DOHH2 (cell line): ENCODE results near the gene EPG5.

ENCODE experiments used
- H3F3A ChIP-seq: fragments of 200-600 bp; sonication (generic), shearing (Covaris generic); 2 replicates; pipeline ENCODE4 v1.6.0; 2016; ENCODE audit warnings: antibody characterized with exemption, mild to moderate bottlenecking; ENCODE audit not compliant: control insufficient read depth, insufficient read depth
- H3K27ac ChIP-seq: fragments of 200-600 bp; sonication (generic); 2 replicates; pipeline ENCODE4 v1.5.1; 2014; ENCODE audit warnings: low read depth, mild to moderate bottlenecking, low read length, moderate library complexity
- H3K27me3 ChIP-seq: fragments of 200-600 bp; sonication (generic); 2 replicates; pipeline ENCODE4 v1.6.1; 2014; ENCODE audit warnings: mild to moderate bottlenecking, low read length, mixed read lengths; ENCODE audit not compliant: control insufficient read depth
- H3K36me3 ChIP-seq: fragments of 200-600 bp; sonication (generic); 2 replicates; pipeline ENCODE4 v1.6.1; 2014; ENCODE audit warnings: mild to moderate bottlenecking, low read length, moderate library complexity, mixed read lengths; ENCODE audit not compliant: control insufficient read depth
- H3K4me1 ChIP-seq: fragments of 200-600 bp; sonication (generic); 2 replicates; pipeline ENCODE4 v1.6.1; 2014; ENCODE audit warnings: mild to moderate bottlenecking, low read length, mixed read lengths; ENCODE audit not compliant: control insufficient read depth
- H3K4me2 ChIP-seq: fragments of 200-600 bp; sonication (generic); 2 replicates; pipeline ENCODE4 v1.6.0; 2014; ENCODE audit warnings: mild to moderate bottlenecking, low read length, moderate library complexity
- H3K4me3 ChIP-seq: fragments of 200-600 bp; sonication (generic); 2 replicates; pipeline ENCODE4 v1.5.1; 2014; ENCODE audit warnings: mild to moderate bottlenecking, low read length, mixed read lengths
- H3K79me2 ChIP-seq: fragments of 200-600 bp; sonication (generic); 2 replicates; pipeline ENCODE4 v1.6.1; 2014; ENCODE audit warnings: mild to moderate bottlenecking, low read length, mixed read lengths; ENCODE audit not compliant: control insufficient read depth
- H3K9me2 ChIP-seq: fragments of 200-600 bp; sonication (generic); replicated peaks from 2 replicates; pipeline ENCODE4 v1.6.1; 2014; ENCODE audit warnings: mild to moderate bottlenecking, low read length, mixed read lengths; ENCODE audit not compliant: control insufficient read depth
- H3K9me3 ChIP-seq: fragments of 200-600 bp; sonication (generic); 2 replicates; pipeline ENCODE4 v1.6.1; 2014; ENCODE audit warnings: antibody characterized with exemption, low read length, mixed read lengths; ENCODE audit not compliant: control insufficient read depth, insufficient read depth
- H4K20me1 ChIP-seq: fragments of 200-600 bp; sonication (generic); 2 replicates; pipeline ENCODE4 v1.6.0; 2014; ENCODE audit warnings: low read depth, mild to moderate bottlenecking, antibody characterized with exemption, low read length, moderate library complexity; ENCODE audit not compliant: control insufficient read depth, insufficient read depth
- EZH2phosphoT487 ChIP-seq: fragments of 200-600 bp; sonication (generic); IDR thresholded peaks from 2 replicates; pipeline ENCODE4 v1.6.1; 2017; ENCODE audit warnings: borderline replicate concordance, mild to moderate bottlenecking, antibody characterized with exemption, low read length, moderate library complexity, mixed read lengths
- TF ChIP-seq, protein P1 (sequence below): fragments of 200-600 bp; sonication (generic); IDR thresholded peaks from one replicate; pipeline ENCODE4 v1.5.1; 2014; ENCODE audit warnings: antibody characterized with exemption, mild to moderate bottlenecking, low read depth, low read length; ENCODE audit not compliant: poor library complexity, severe bottlenecking

Gene EPG5

DNA sequence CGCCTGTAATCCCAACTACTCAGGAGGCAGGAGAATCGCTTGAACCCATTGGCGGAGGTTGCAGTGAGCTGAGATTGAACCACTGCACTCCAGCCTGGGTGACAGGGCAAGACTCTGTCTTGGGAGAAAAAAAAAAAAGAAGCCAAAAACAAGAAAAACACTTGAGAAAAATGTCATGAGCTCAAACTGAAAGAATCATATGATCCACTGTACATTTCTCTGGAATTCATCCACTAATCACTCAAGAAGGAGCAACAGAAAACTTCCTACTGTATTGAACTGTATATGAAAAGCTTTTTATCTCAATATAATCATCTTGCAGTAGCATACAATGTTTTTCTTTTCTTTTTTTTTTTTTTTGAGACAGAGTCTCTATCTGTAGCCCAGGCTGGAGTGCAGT, 40.4 kb downstream of the EPG5 start:
- H3K4me3 ChIP-seq, result no peak overlapping the region
- H3K4me2 ChIP-seq, result no peak overlapping the region
- peaks cover 50% of the 10 kb centered on the region for H3K36me3 ChIP-seq

DNA sequence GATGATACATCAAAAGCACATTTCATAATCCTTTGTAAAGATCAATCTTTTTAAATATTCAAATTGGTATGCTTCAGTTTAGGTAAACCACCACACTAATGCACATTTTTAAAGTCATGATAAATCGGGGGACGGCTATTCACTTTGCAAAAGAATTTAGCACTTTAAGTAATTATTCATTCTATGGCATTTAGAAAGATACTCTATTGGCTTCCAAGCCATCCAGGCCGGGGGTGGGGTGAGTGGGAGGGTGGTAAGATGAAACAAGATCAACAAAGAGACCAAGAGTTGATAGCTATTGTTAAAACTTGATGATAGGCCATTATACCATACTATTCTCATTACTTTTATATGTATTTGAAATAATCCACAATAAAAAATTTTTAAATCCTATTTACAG, 41.0 kb downstream of the EPG5 start:
- H3K4me1 ChIP-seq, result no peaks in the 10 kb centered on the region
- H3K36me3 ChIP-seq, result peaks cover 48% of the 10 kb centered on the region
- no peaks in the 10 kb centered on the region for H3K27me3 ChIP-seq
- no peak overlapping the region for H3K4me3 ChIP-seq
- no peaks in the 10 kb centered on the region for H3K9me3 ChIP-seq
- no peaks in the 10 kb centered on the region for H4K20me1 ChIP-seq
- no peaks in the 10 kb centered on the region for H3K9me2 ChIP-seq
- H3K4me2 ChIP-seq, result no peak overlapping the region
- TF ChIP-seq, protein P1, sequence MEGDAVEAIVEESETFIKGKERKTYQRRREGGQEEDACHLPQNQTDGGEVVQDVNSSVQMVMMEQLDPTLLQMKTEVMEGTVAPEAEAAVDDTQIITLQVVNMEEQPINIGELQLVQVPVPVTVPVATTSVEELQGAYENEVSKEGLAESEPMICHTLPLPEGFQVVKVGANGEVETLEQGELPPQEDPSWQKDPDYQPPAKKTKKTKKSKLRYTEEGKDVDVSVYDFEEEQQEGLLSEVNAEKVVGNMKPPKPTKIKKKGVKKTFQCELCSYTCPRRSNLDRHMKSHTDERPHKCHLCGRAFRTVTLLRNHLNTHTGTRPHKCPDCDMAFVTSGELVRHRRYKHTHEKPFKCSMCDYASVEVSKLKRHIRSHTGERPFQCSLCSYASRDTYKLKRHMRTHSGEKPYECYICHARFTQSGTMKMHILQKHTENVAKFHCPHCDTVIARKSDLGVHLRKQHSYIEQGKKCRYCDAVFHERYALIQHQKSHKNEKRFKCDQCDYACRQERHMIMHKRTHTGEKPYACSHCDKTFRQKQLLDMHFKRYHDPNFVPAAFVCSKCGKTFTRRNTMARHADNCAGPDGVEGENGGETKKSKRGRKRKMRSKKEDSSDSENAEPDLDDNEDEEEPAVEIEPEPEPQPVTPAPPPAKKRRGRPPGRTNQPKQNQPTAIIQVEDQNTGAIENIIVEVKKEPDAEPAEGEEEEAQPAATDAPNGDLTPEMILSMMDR, result no peak
- no peak for TF ChIP-seq EZH2phosphoT487
- no peaks in the 10 kb centered on the region for H3F3A ChIP-seq
- no peak overlapping the region for H3K27ac ChIP-seq
- no peaks in the 10 kb centered on the region for H3K79me2 ChIP-seq

More for the DNA sequence above, 40.4 kb downstream of the EPG5 start:
- Histone ChIP-seq H3K9me3 (no peaks in the 10 kb centered on the region), H3K27ac (no peak overlapping the region), H3K79me2 (no peaks in the 10 kb centered on the region), H4K20me1 (no peaks in the 10 kb centered on the region), H3K9me2 (no peaks in the 10 kb centered on the region), H3K4me1 (no peaks in the 10 kb centered on the region), H3K27me3 (no peaks in the 10 kb centered on the region), H3F3A (no peaks in the 10 kb centered on the region)
- TF ChIP-seq, protein P1, result no peak
- TF ChIP-seq EZH2phosphoT487, result no peak

DNA sequence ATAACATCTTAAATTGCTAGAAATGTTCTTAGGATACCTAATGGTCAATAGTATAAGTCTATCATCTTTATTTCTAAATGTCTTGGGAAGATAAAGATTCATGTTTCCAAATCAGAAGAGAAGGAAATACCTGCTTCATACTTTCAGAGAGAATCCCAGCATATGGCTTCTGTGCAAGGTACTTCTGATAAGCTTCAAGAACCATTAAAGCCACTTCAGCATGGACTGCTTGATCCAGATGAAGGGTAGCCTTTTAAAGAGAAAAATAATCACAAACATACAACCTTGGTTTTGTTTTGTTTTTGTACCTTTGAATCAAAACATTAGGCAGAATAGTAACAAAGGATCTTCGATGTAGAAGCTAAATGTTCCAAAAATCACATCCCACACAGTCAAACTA, 44.0 kb downstream of the EPG5 start:
- Histone ChIP-seq H3K9me2 (no peaks in the 10 kb centered on the region), H3K4me2 (no peak overlapping the region), H3K27ac (no peak overlapping the region), H3K27me3 (no peaks in the 10 kb centered on the region), H3K79me2 (no peaks in the 10 kb centered on the region), H3F3A (no peaks in the 10 kb centered on the region), H3K9me3 (no peaks in the 10 kb centered on the region), H3K4me1 (no peaks in the 10 kb centered on the region), H3K36me3 (peaks cover 39% of the 10 kb centered on the region), H3K4me3 (no peak overlapping the region), H4K20me1 (no peaks in the 10 kb centered on the region)
- TF ChIP-seq, protein P1, result no peak

DNA sequence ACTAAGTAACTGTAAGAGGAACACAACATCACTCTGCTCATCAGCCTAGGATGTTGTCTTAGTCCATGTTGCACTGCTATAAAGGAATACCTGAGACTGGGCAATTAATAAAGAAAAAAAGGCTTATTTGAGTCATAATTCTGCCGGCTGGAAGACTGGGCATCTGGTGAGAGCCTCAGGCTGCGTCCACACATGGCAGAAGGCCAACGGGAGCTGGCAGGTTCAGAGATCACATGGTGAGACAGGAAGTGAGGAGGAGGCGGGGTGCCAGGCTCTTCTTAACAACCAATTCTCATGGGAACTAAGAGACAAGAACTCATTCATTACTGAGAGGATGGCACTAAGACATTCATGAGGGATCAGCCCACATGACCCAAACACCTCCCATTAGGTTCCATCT, 46.8 kb downstream of the EPG5 start:
- H3K27ac ChIP-seq, result no peak overlapping the region
- no peaks in the 10 kb centered on the region for H3K4me1 ChIP-seq
- no peaks in the 10 kb centered on the region for H3K27me3 ChIP-seq
- H3K9me2 ChIP-seq, result no peaks in the 10 kb centered on the region
- no peaks in the 10 kb centered on the region for H3F3A ChIP-seq
- H3K79me2 ChIP-seq, result no peaks in the 10 kb centered on the region
- no peak overlapping the region for H3K4me2 ChIP-seq
- TF ChIP-seq, protein P1, result no peak
- TF ChIP-seq EZH2phosphoT487, result no peak
- no peaks in the 10 kb centered on the region for H3K9me3 ChIP-seq
- H3K36me3 ChIP-seq, result peaks cover 50% of the 10 kb centered on the region
- H3K4me3 ChIP-seq, result no peak overlapping the region
- H4K20me1 ChIP-seq, result no peaks in the 10 kb centered on the region
